Measurements from ENCODE around the gene SLAMF1.
"Not testable (repeated sequence)": the region's sequence is repeated elsewhere in the genome, so short reads cannot be mapped to it uniquely, and the experiment has no call there.

DNA sequence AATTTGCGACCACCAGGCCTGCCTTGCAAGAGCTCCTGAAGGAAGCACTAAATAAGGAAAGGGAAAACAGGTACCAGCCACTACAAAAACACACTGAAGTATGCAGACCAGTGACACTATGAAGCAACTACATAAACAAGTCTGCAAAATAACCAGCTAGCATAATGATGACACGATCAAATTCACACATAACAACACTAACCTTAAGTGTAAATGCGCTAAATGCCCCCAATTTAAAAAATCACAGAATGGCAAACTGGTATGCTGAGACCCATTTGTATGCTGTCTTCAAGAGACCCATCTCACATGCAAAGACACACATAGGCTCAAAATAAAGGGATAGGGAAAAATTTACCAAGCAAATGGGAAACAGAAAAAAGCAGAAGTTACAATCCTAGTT, 87.4 kb downstream of the SLAMF1 start:
- TF ChIP-seq, protein P1, sequence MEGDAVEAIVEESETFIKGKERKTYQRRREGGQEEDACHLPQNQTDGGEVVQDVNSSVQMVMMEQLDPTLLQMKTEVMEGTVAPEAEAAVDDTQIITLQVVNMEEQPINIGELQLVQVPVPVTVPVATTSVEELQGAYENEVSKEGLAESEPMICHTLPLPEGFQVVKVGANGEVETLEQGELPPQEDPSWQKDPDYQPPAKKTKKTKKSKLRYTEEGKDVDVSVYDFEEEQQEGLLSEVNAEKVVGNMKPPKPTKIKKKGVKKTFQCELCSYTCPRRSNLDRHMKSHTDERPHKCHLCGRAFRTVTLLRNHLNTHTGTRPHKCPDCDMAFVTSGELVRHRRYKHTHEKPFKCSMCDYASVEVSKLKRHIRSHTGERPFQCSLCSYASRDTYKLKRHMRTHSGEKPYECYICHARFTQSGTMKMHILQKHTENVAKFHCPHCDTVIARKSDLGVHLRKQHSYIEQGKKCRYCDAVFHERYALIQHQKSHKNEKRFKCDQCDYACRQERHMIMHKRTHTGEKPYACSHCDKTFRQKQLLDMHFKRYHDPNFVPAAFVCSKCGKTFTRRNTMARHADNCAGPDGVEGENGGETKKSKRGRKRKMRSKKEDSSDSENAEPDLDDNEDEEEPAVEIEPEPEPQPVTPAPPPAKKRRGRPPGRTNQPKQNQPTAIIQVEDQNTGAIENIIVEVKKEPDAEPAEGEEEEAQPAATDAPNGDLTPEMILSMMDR (conservative IDR thresholded peaks at IDR 0.05): not testable (repeated sequence)
- TF ChIP-seq ZFX (IDR thresholded peaks at IDR 0.05): not testable (repeated sequence)

All from C4-2B (cell line).